Measurements from ENCODE around the gene ANKRD6.

Gene ANKRD6

GRCh38 chr6:89567630-89568390, 134.9 kb downstream of the ANKRD6 start:
- CTCF ChIA-PET: no interaction called here
- TF ChIP-seq SP1 (IDR thresholded peaks at IDR 0.05): no peak
- TF ChIP-seq ELF4 (IDR thresholded peaks at IDR 0.05): no peak
- TF ChIP-seq BHLHE40 (IDR thresholded peaks at IDR 0.05; ENCODE audit: borderline replicate concordance): no peak
- TF ChIP-seq LEF1 (IDR thresholded peaks at IDR 0.05; ENCODE audit: borderline replicate concordance): no peak
- TF ChIP-seq SUZ12 (IDR thresholded peaks at IDR 0.05): no peak
- TF ChIP-seq CTBP1 (IDR thresholded peaks at IDR 0.05; ENCODE audit: borderline replicate concordance): no peak
- POLR2A ChIA-PET: no interaction called here
- no peak for DNase-seq (ENCODE audit: extremely low spot score)

GRCh38 chr6:89574910-89575561, 142.1 kb downstream of the ANKRD6 start:
- 0 out of 2 replicates have a peak, but pooled peaks have one; percentile 16 for TF ChIP-seq PKNOX1 (IDR thresholded peaks at IDR 0.05)
- TF ChIP-seq ELF4 (IDR thresholded peaks at IDR 0.05): no peak
- no peak for DNase-seq (ENCODE audit: extremely low spot score)
- POLR2A ChIA-PET: no interaction called here
- CTCF ChIA-PET: no interaction called here

- POLR2A ChIA-PET: no interaction called here
- CTCF ChIA-PET: no interaction called here
- DNase-seq (ENCODE audit: extremely low spot score): no peak
- TF ChIP-seq FOXA1 (IDR thresholded peaks at IDR 0.05) (no peak), ELF4 (IDR thresholded peaks at IDR 0.05) (no peak), PKNOX1 (IDR thresholded peaks at IDR 0.05) (no peak), FOXM1 (IDR thresholded peaks at IDR 0.05; ENCODE audit: borderline replicate concordance) (no peak), CTBP1 (IDR thresholded peaks at IDR 0.05; ENCODE audit: borderline replicate concordance) (no peak), L3MBTL2 (conservative IDR thresholded peaks at IDR 0.05) (no peak), FOXK2 (IDR thresholded peaks at IDR 0.05) (no peak), NFRKB (IDR thresholded peaks at IDR 0.05) (no peak), ARNT (IDR thresholded peaks at IDR 0.05) (no peak), HDGF (IDR thresholded peaks at IDR 0.05; ENCODE audit: borderline replicate concordance) (no peak), ZNF384 (IDR thresholded peaks at IDR 0.05) (no peak), BHLHE40 (IDR thresholded peaks at IDR 0.05; ENCODE audit: borderline replicate concordance) (no peak), TARDBP (IDR thresholded peaks at IDR 0.05) (no peak), LEF1 (IDR thresholded peaks at IDR 0.05; ENCODE audit: borderline replicate concordance) (no peak), SP1 (IDR thresholded peaks at IDR 0.05) (no peak), SUZ12 (IDR thresholded peaks at IDR 0.05) (no peak)
Observed at GRCh38 chr6:89575562-89575960, 142.6 kb downstream of the ANKRD6 start.

GRCh38 chr6:89580997-89581666, 148.2 kb downstream of the ANKRD6 start:
- no peak for DNase-seq (ENCODE audit: extremely low spot score)
- POLR2A ChIA-PET: no interaction called here
- TF ChIP-seq ZNF384 (IDR thresholded peaks at IDR 0.05): no peak
- no peak for TF ChIP-seq CTBP1 (IDR thresholded peaks at IDR 0.05; ENCODE audit: borderline replicate concordance)
- no peak for TF ChIP-seq FOXA1 (IDR thresholded peaks at IDR 0.05)
- no peak for TF ChIP-seq FOXK2 (IDR thresholded peaks at IDR 0.05)
- TF ChIP-seq HDGF (IDR thresholded peaks at IDR 0.05; ENCODE audit: borderline replicate concordance): no peak
- TF ChIP-seq LEF1 (IDR thresholded peaks at IDR 0.05; ENCODE audit: borderline replicate concordance): no peak
- no peak for TF ChIP-seq SP1 (IDR thresholded peaks at IDR 0.05)
- TF ChIP-seq TARDBP (IDR thresholded peaks at IDR 0.05): no peak
- TF ChIP-seq NFRKB (IDR thresholded peaks at IDR 0.05): no peak
- TF ChIP-seq L3MBTL2 (conservative IDR thresholded peaks at IDR 0.05): no peak
- no peak for TF ChIP-seq BHLHE40 (IDR thresholded peaks at IDR 0.05; ENCODE audit: borderline replicate concordance)
- no peak for TF ChIP-seq ARNT (IDR thresholded peaks at IDR 0.05)
- CTCF ChIA-PET: no interaction called here

GRCh38 chr6:89581689-89582088, 148.7 kb downstream of the ANKRD6 start:
- TF ChIP-seq CTBP1 (IDR thresholded peaks at IDR 0.05; ENCODE audit: borderline replicate concordance) (no peak), ZNF384 (IDR thresholded peaks at IDR 0.05) (no peak), NFRKB (IDR thresholded peaks at IDR 0.05) (no peak), LEF1 (IDR thresholded peaks at IDR 0.05; ENCODE audit: borderline replicate concordance) (no peak), FOXM1 (IDR thresholded peaks at IDR 0.05; ENCODE audit: borderline replicate concordance) (no peak), ARNT (IDR thresholded peaks at IDR 0.05) (no peak), ELF4 (IDR thresholded peaks at IDR 0.05) (no peak), SUZ12 (IDR thresholded peaks at IDR 0.05) (no peak), FOXK2 (IDR thresholded peaks at IDR 0.05) (no peak), TARDBP (IDR thresholded peaks at IDR 0.05) (no peak), L3MBTL2 (conservative IDR thresholded peaks at IDR 0.05) (no peak), PKNOX1 (IDR thresholded peaks at IDR 0.05) (no peak), FOXA1 (IDR thresholded peaks at IDR 0.05) (no peak), BHLHE40 (IDR thresholded peaks at IDR 0.05; ENCODE audit: borderline replicate concordance) (no peak), HDGF (IDR thresholded peaks at IDR 0.05; ENCODE audit: borderline replicate concordance) (no peak), SP1 (IDR thresholded peaks at IDR 0.05) (no peak)
- POLR2A ChIA-PET: no interaction called here
- CTCF ChIA-PET: no interaction called here
- no peak for DNase-seq (ENCODE audit: extremely low spot score)
